ENCODE results near the gene RPS6KA1.
A peak's percentile ranks its signal among the peaks of the same experiment; 100 is the strongest.

The RPS6KA1 gene

DNA sequence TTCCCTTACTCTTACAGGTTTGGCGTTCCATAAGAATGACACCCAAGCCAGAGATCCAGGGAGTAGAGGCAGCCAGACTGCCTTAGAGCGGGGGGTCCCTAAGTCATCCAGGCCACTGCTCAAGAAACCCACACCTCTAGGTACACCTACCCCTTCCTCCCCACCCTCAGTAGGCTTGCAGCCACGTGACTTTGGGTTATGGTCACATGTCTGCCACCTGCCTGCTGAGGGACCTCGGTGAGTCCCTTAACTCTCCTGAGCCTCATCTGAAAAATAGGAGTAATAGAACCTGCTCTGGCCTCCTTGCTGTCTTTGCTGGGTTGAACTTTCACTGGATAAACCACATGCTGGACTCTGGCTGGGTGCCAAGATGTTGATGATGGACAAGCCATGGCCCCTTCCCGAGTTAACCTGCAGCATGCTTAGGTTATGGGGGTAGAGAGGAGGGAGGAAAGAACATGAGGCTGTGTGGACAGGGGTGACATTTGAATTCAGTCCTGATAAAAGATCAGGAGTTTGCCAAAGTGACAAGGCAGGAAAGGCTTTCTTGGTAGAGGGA is 4.5 kb downstream of the RPS6KA1 start:
- DNase-seq: no peak

DNA sequence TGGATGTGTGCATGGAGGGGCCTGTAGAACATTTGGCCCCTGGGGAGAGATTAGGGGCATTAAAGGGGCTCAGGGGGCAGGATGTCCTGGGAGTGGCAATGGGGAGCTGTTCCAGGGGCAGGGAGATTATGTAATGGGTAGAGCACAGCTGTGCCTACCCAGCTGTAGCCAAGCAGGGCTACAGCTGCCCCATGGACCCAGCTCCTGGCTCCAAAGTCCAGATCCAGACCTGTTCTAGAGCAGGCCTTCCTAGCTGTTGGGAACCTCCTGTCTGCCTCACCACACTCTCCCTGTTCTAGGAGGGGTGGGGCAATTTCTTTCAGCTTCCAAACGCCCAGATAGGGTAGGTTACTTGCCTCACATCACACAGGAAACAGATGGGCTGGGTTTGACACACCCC is 5.6 kb downstream of the RPS6KA1 start:
- no peak for DNase-seq

GRCh38 chr1:26536081-26536480 is 6.5 kb downstream of the RPS6KA1 start:
- DNase-seq: peak; percentile 3

DNA sequence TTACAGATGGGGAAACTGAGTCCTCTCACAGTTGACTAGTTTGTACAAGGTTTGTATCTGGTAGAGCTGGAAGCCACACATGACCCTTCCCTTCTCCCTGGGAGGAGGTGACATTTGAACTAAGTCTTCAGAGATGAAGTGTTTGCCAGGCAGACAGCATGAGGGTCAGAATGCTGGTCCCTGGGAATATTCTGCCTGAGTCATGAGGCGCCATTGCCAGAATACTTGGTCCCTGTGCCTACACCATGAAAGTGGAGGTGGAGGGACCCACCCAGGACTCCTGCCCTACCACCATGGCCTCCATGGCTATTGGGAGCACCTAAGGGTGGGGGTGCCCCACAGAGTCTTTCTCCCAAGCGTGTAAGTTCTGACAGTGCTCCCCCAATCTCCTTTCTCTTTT is 7.0 kb downstream of the RPS6KA1 start:
- no peak for DNase-seq

DNA sequence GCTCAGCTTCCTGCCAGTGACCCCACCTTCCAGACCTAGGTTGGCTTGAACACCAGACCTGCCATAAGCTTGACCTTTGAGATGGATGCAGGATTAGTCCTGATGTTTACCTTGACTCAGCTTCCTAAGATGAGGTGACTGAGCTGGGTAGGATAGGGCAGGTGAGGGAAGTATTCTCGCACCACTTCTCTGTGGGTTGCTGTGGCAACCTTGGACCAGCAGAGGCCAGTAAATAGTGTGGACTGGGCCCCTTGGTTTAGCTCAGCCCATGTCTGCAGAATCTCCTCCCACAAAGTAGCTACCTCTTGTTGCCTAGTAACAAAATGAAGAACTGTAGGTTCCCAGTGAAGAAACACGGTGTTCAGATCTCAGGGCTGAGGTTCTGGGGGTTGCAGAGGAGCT is 8.4 kb downstream of the RPS6KA1 start:
- DNase-seq: no peak

GRCh38 chr1:26538480-26539412 is 9.2 kb downstream of the RPS6KA1 start:
- no peak for DNase-seq

GRCh38 chr1:26539722-26540121 is 10.2 kb downstream of the RPS6KA1 start:
- no peak for DNase-seq

DNA sequence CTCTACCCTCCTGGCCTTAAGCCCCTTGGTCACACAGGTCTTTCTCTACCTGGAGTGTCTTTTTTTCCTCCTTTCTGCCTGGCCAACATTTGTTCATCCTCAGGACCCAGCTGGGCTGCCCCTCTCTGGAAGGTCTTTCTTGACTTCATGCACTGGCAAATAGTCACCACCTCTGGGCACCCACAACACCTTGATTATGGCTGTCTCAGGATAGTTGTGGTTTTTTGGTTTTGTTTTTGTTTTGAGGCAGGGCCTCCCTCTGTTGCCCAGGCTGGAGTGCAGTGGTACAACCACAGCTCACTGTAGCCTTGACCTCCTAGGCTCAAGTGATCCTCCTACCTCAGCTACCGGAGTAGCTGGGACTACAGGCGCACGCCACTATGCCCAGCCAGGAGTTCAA is 10.8 kb downstream of the RPS6KA1 start:
- DNase-seq: no peak

- DNase-seq: no peak
Measured at GRCh38 chr1:26541431-26541815, 11.9 kb downstream of the RPS6KA1 start.

DNA sequence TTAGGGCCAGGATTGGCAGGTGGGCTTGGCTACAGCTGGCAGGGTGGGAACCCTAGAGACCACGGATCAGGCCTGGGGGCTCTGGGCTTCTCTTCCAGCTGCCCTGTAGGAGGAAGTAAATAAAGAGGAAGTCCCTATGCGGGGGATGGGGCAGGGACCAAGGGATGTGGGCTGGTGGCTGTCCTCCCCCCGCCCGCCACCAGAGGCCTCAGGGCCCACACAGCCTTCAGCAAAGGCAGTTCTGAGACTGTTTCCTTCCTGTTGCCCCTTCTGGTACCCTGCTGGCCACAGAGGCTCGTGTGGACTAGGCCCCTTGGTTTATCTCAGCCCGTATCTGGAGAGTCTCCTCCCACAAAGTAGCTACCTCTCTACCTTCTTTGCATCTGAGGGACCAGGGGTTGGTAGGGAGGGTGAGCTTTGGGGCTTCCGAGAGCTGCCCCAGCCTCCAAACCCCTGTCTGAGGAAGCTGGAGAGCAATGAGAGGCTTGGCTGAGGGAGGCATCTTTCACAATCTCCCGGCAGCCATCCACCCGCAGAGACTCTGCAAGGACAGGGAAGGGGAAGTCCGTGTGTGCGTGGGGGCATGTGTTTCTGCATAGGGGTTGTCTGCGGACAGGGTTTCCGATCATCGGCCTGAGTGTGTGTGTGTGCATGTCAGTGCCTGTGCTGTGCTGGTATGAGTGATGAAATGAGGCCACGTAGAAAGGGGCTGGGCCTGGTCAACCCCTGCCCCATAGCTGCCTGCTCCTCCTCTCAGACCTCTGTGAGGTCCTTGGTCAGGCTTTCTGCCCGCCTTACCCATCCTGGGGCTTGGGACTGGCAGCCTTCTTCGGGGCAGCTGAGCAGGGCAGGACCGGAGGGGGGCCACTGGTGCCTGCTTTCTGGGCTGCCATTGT is 12.5 kb downstream of the RPS6KA1 start:
- DNase-seq: no peak

GRCh38 chr1:26542771-26543451 is 13.3 kb downstream of the RPS6KA1 start:
- DNase-seq: no peak

GRCh38 chr1:26543462-26543861 is 13.9 kb downstream of the RPS6KA1 start:
- DNase-seq: no peak

- no peak for DNase-seq
Measured at GRCh38 chr1:26544126-26544525, 14.6 kb downstream of the RPS6KA1 start.

GRCh38 chr1:26545969-26546323 is 16.4 kb downstream of the RPS6KA1 start:
- DNase-seq: no peak

- DNase-seq: no peak
Measured at GRCh38 chr1:26546375-26546774, 16.8 kb downstream of the RPS6KA1 start.

- DNase-seq: no peak
Measured at GRCh38 chr1:26546819-26547218, 17.3 kb downstream of the RPS6KA1 start.

GRCh38 chr1:26548841-26549240 is 19.3 kb downstream of the RPS6KA1 start:
- DNase-seq: no peak

- no peak for DNase-seq
Measured at GRCh38 chr1:26550946-26551345, 21.4 kb downstream of the RPS6KA1 start.

- DNase-seq: no peak
Measured at GRCh38 chr1:26552720-26553119, 23.2 kb downstream of the RPS6KA1 start.

DNA sequence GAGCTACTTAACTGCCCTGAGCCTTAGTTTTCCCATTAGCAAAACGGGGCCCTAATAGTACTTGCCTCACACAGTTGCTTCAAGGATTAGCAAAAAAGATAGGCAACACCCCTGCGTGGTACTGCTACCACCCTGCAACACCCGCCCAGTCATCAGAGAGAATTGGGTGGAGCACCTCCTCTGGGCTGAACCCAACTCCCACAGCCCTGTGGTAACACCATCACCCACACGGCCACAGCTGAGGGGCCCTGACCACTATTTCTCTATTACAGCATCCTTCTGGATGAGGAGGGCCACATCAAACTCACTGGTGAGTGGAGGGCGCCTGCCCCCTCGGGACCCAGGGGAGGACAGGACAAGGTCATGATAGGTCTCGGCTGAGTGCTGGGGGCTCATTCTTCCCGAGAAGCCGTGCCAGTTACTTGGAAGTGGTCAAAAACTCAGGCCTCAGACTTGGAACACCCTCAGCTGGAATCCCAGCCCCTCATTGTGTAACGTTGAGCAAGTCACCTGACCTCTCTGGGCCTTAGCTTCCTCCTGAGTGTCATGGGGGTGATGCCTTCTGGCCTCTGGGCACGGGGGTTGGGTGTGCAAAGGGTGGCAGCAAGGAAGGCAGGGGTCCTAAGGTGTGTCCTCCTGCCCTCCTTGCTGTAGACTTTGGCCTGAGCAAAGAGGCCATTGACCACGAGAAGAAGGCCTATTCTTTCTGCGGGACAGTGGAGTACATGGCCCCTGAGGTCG is 24.6 kb downstream of the RPS6KA1 start:
- DNase-seq: no peak

DNA sequence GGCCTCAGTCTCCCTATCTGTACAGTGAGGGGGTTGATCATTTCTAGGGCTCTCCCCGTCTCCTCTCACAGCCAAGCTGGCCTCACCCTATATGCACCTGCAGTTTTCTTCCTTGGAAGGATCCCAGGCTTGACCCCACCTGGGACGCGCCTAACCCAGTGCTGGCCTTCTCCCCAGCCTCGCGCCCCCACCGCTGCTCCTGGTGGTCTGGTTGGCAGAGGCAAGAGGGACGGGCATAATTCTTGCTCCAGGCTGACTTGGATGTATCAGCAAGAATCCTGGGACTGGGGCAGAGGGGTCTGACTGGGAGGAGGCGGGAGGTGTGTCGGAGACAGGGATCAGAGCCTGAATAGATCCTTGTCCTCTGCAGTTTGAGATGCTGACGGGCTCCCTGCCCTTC is 25.2 kb downstream of the RPS6KA1 start:
- DNase-seq: no peak

- DNase-seq: no peak
Measured at GRCh38 chr1:26555550-26555981, 26.0 kb downstream of the RPS6KA1 start.

All from DMS79 treated with DMSO at 0.1 percent for 48 hours (cell line).